PC-3 (cell line): Measurements from ENCODE around the gene NLGN4X. TPM values are rescaled to one million over a fixed set of nuclear protein-coding genes. Genes with fewer than 3 reads are reported as not detected.

Source experiments
- ATAC-seq: fragments of 200-7000 bp; cut with Tn5 transposase; 2 replicates; pipeline ENCODE4 v1.9.1; 2020; ENCODE audit warnings: mild to moderate bottlenecking, moderate library complexity
- BruUV-seq: library from RNA; stranded (reverse); fragments of 400-500 nt; replicated peaks from 2 replicates; lab custom pipeline; 2021; lab: Mats Ljungman, UMichigan
- CTCF ChIA-PET: fragments of 300-600 bp; sonication (Branson Sonifier 250); formaldehyde crosslinking; loops from one replicate; lab custom pipeline; 2022; ENCODE audit warnings: antibody characterized with exemption; lab: Charles Lee
- POLR2A ChIA-PET: fragments of 300-600 bp; sonication (Branson Sonifier 250); formaldehyde crosslinking; loops from one replicate; lab custom pipeline; 2022; ENCODE audit warnings: antibody characterized with exemption; ENCODE audit not compliant: unreplicated experiment; lab: Charles Lee
- DNase-seq: peaks from one replicate; pipeline ENCODE4 v3.0.0-alpha.2; 2015
- H2AFZ ChIP-seq: fragments of 300-600 bp; sonication (generic); 2 replicates; pipeline ENCODE4 v1.6.0; 2016; ENCODE audit warnings: antibody characterized with exemption, low read length
- H3F3A ChIP-seq: fragments of 300-600 bp; sonication (generic); one replicate; pipeline ENCODE4 v1.6.0; 2017; ENCODE audit warnings: antibody characterized with exemption, low read length, control low read depth, mild to moderate bottlenecking; ENCODE audit not compliant: unreplicated experiment
- H3K27ac ChIP-seq: fragments of 300-600 bp; sonication (generic); 2 replicates; pipeline ENCODE4 v1.5.1; 2016; ENCODE audit warnings: mild to moderate bottlenecking, low read length
- H3K27me3 ChIP-seq: fragments of 300-600 bp; sonication (generic); 2 replicates; pipeline ENCODE4 v1.6.1; 2016; ENCODE audit warnings: low read length, mixed read lengths
- H3K36me3 ChIP-seq: fragments of 300-600 bp; sonication (generic); 2 replicates; pipeline ENCODE4 v1.6.1; 2016; ENCODE audit warnings: low read depth, mixed run types, low read length, mixed read lengths
- H3K4me1 ChIP-seq: fragments of 300-600 bp; sonication (generic); 2 replicates; pipeline ENCODE4 v1.5.1; 2016; ENCODE audit warnings: low read length; ENCODE audit not compliant: insufficient read depth
- H3K4me2 ChIP-seq: fragments of 300-600 bp; sonication (generic); 2 replicates; pipeline ENCODE4 v1.6.0; 2016; ENCODE audit warnings: low read length
- H3K4me3 ChIP-seq: fragments of 300-600 bp; sonication (generic); 2 replicates; pipeline ENCODE4 v1.5.1; 2016; ENCODE audit warnings: mild to moderate bottlenecking, low read length, mixed read lengths
- H3K79me2 ChIP-seq: fragments of 300-600 bp; sonication (generic); 2 replicates; pipeline ENCODE4 v1.6.1; 2017; ENCODE audit warnings: low read length, mixed read lengths
- H3K9ac ChIP-seq: fragments of 300-600 bp; sonication (generic); 2 replicates; pipeline ENCODE4 v1.6.0; 2016; ENCODE audit warnings: mild to moderate bottlenecking, low read length
- H3K9me2 ChIP-seq: fragments of 300-600 bp; sonication (generic); replicated peaks from 2 replicates; pipeline ENCODE4 v1.6.1; 2016; ENCODE audit warnings: mixed run types, low read length, mixed read lengths
- H3K9me3 ChIP-seq: fragments of 300-600 bp; sonication (generic); 2 replicates; pipeline ENCODE4 v1.6.1; 2016; ENCODE audit warnings: low read length, mixed read lengths
- H4K20me1 ChIP-seq: fragments of 300-600 bp; sonication (generic); 2 replicates; pipeline ENCODE4 v1.6.1; 2016; ENCODE audit warnings: low read length, mixed read lengths
- CTCF ChIP-seq: fragments of 300-600 bp; sonication (generic); conservative IDR thresholded peaks from 2 replicates; pipeline ENCODE4 v1.5.1; 2017; ENCODE audit warnings: antibody characterized with exemption, low read depth, mild to moderate bottlenecking, low read length
- EZH2 ChIP-seq: fragments of 300-600 bp; sonication (generic); IDR thresholded peaks from one replicate; pipeline ENCODE4 v1.6.1; 2017; ENCODE audit warnings: antibody characterized with exemption, mild to moderate bottlenecking, low read length; ENCODE audit not compliant: unreplicated experiment
- EZH2phosphoT487 ChIP-seq: fragments of 300-600 bp; sonication (generic); IDR thresholded peaks from 2 replicates; pipeline ENCODE4 v1.6.1; 2018; ENCODE audit warnings: mild to moderate bottlenecking, antibody characterized with exemption, low read length, borderline replicate concordance
- intact Hi-C: fragments of 100-400 bp; cut with micrococcal nuclease; formaldehyde crosslinking; loops from 2 replicates; pipeline ENCODE4 v1.9.0; 2023
- total RNA-seq: library from RNA; depleted of rRNA; stranded (reverse); fragments of >200 nt; gene quantifications from 2 replicates; pipeline ENCODE4 v1.2.3, GENCODE V29; 2014

Gene NLGN4X
- total RNA-seq, 1 experiment from 2014 or later = not detected

GRCh38 chrX:5965406-5965805 lies 263.3 kb downstream of the NLGN4X start:
- Histone ChIP-seq H3F3A (no peaks in the 10 kb centered on the region), H3K79me2 (no peaks in the 10 kb centered on the region), H3K4me2 (no peak overlapping the region), H3K36me3 (no peaks in the 10 kb centered on the region), H3K9ac (no peak overlapping the region), H3K9me2 (no peaks in the 10 kb centered on the region), H3K4me3 (no peak overlapping the region), H4K20me1 (no peaks in the 10 kb centered on the region), H3K9me3 (no peaks in the 10 kb centered on the region), H3K27ac (no peak overlapping the region), H3K4me1 (no peaks in the 10 kb centered on the region), H3K27me3 (no peaks in the 10 kb centered on the region), H2AFZ (no peak overlapping the region)
- ChIA-PET CTCF (no interaction called here), POLR2A (no interaction called here)
- TF ChIP-seq EZH2phosphoT487 = no peak
- DNase-seq (no peak), ATAC-seq (no peak)
- intact Hi-C loops = no loop called here
- no TSS peak for BruUV-seq

GRCh38 chrX:5959286-5959685 lies 269.4 kb downstream of the NLGN4X start:
- Histone ChIP-seq H3K4me2 (no peak overlapping the region), H3K9me2 (no peaks in the 10 kb centered on the region), H3K4me1 (no peaks in the 10 kb centered on the region), H2AFZ (no peak overlapping the region), H3K4me3 (no peak overlapping the region), H3K27me3 (no peaks in the 10 kb centered on the region), H3F3A (no peaks in the 10 kb centered on the region), H4K20me1 (no peaks in the 10 kb centered on the region), H3K79me2 (no peaks in the 10 kb centered on the region), H3K9me3 (no peaks in the 10 kb centered on the region), H3K9ac (no peak overlapping the region), H3K27ac (no peak overlapping the region), H3K36me3 (no peaks in the 10 kb centered on the region)
- DNase-seq (no peak), ATAC-seq (no peak)
- intact Hi-C loops = no loop called here
- TF ChIP-seq CTCF = no peak
- no peak for TF ChIP-seq EZH2phosphoT487
- no peak for TF ChIP-seq EZH2
- CTCF ChIA-PET = no interaction called here
- POLR2A ChIA-PET = no interaction called here
- BruUV-seq = no TSS peak

- H3K79me2 ChIP-seq = no peaks in the 10 kb centered on the region
- ATAC-seq (no peak), DNase-seq (no peak)
- no peaks in the 10 kb centered on the region for H3K4me1 ChIP-seq
- no peaks in the 10 kb centered on the region for H3K27me3 ChIP-seq
- no peak overlapping the region for H3K4me2 ChIP-seq
- no peaks in the 10 kb centered on the region for H3F3A ChIP-seq
- H3K9ac ChIP-seq = no peak overlapping the region
- H3K36me3 ChIP-seq = no peaks in the 10 kb centered on the region
- BruUV-seq = no TSS peak
- no peaks in the 10 kb centered on the region for H4K20me1 ChIP-seq
- no peak overlapping the region for H2AFZ ChIP-seq
- intact Hi-C loops = no loop called here
- no peaks in the 10 kb centered on the region for H3K9me3 ChIP-seq
- POLR2A ChIA-PET = no interaction called here
- H3K27ac ChIP-seq = no peak overlapping the region
- no peaks in the 10 kb centered on the region for H3K9me2 ChIP-seq
- H3K4me3 ChIP-seq = no peak overlapping the region
- CTCF ChIA-PET = no interaction called here
- TF ChIP-seq CTCF (no peak), EZH2 (no peak), EZH2phosphoT487 (no peak)
Observed at GRCh38 chrX:5958523-5958922, 270.1 kb downstream of the NLGN4X start.
